BE2C (cell line): ENCODE results near the gene EIF4G1.

Source experiments
- DNase-seq: peaks from one replicate; pipeline ENCODE4 v3.0.0-alpha.2; 2020
- H3K27me3 ChIP-seq: fragments of 250-450 bp; sonication (Bioruptor Pico); 2 replicates; pipeline ENCODE4 v1.5.1; 2020; ENCODE audit warnings: mild to moderate bottlenecking
- H3K36me3 ChIP-seq: fragments of 250-450 bp; sonication (Bioruptor Pico); 2 replicates; pipeline ENCODE4 v1.5.1; 2020; ENCODE audit warnings: mild to moderate bottlenecking
- H3K4me1 ChIP-seq: fragments of 250-450 bp; sonication (Bioruptor Pico); 2 replicates; pipeline ENCODE4 v1.5.1; 2020
- H3K4me3 ChIP-seq: 2 replicates; pipeline ENCODE4 v1.5.1; 2011; ENCODE audit warnings: low read depth, low read length
- H3K9me3 ChIP-seq: fragments of 250-450 bp; sonication (Bioruptor Pico); 2 replicates; pipeline ENCODE4 v1.5.1; 2020
- CTCF ChIP-seq: IDR thresholded peaks from 2 replicates; pipeline ENCODE4 v1.5.1; 2012; ENCODE audit warnings: mild to moderate bottlenecking, low read depth, low read length

The EIF4G1 gene

GRCh38 chr3:184354121-184354728 is 39.8 kb downstream of the EIF4G1 start:
- Histone ChIP-seq H3K4me1 (no peaks in the 10 kb centered on the region), H3K4me3 (no peak overlapping the region), H3K27me3 (no peaks in the 10 kb centered on the region), H3K9me3 (no peaks in the 10 kb centered on the region), H3K36me3 (no peaks in the 10 kb centered on the region)
- TF ChIP-seq CTCF: peak; percentile 79
- peak; percentile 82 for DNase-seq

- no peak for TF ChIP-seq CTCF
- Histone ChIP-seq H3K9me3 (no peaks in the 10 kb centered on the region), H3K4me1 (no peaks in the 10 kb centered on the region), H3K36me3 (no peaks in the 10 kb centered on the region), H3K4me3 (no peak overlapping the region), H3K27me3 (no peaks in the 10 kb centered on the region)
- DNase-seq: no peak
These were observed 40.3 kb downstream of the EIF4G1 start for GRCh38 chr3:184354754-184355153.

GRCh38 chr3:184355261-184356040 is 41.0 kb downstream of the EIF4G1 start:
- no peaks in the 10 kb centered on the region for H3K9me3 ChIP-seq
- DNase-seq: no peak
- no peak for TF ChIP-seq CTCF
- H3K36me3 ChIP-seq: no peaks in the 10 kb centered on the region
- H3K4me3 ChIP-seq: no peak overlapping the region
- H3K27me3 ChIP-seq: no peaks in the 10 kb centered on the region
- no peaks in the 10 kb centered on the region for H3K4me1 ChIP-seq

GRCh38 chr3:184357248-184358123 is 43.1 kb downstream of the EIF4G1 start:
- no peak for TF ChIP-seq CTCF
- no peaks in the 10 kb centered on the region for H3K27me3 ChIP-seq
- no peaks in the 10 kb centered on the region for H3K4me1 ChIP-seq
- no peaks in the 10 kb centered on the region for H3K9me3 ChIP-seq
- DNase-seq: no peak
- no peak overlapping the region for H3K4me3 ChIP-seq
- H3K36me3 ChIP-seq: no peaks in the 10 kb centered on the region

- H3K27me3 ChIP-seq: no peaks in the 10 kb centered on the region
- TF ChIP-seq CTCF: no peak
- H3K4me3 ChIP-seq: no peak overlapping the region
- no peak for DNase-seq
- H3K9me3 ChIP-seq: no peaks in the 10 kb centered on the region
- H3K36me3 ChIP-seq: no peaks in the 10 kb centered on the region
- no peaks in the 10 kb centered on the region for H3K4me1 ChIP-seq
These were observed 43.8 kb downstream of the EIF4G1 start for GRCh38 chr3:184358124-184358767.
